GM13976 (cell line): ENCODE results near the gene CCNB1.
"Not testable (repeated sequence)": the region's sequence is repeated elsewhere in the genome, so short reads cannot be mapped to it uniquely, and the experiment has no call there.

Experiments
- DNase-seq: peaks from one replicate; pipeline ENCODE4 v3.0.0; 2012; ENCODE audit warnings: low spot score
- CTCF ChIP-seq: IDR thresholded peaks from 2 replicates; pipeline ENCODE4 v1.5.1; 2012; ENCODE audit warnings: borderline replicate concordance, mild to moderate bottlenecking; ENCODE audit not compliant: insufficient read depth; ENCODE audit errors: extremely low read depth, missing control alignments, control extremely low read depth
- in situ Hi-C: fragments of 300-500 bp; cut with MboI; formaldehyde crosslinking; loops from one replicate; pipeline ENCODE4 v1.12.0; 2022; ENCODE audit warnings: low sequenced_read_pairs, mixed read lengths, inconsistent platforms; ENCODE audit not compliant: unreplicated experiment

The CCNB1 gene

GRCh38 chr5:69219939-69220338 is 53.0 kb downstream of the CCNB1 start:
- no peak for DNase-seq
- TF ChIP-seq CTCF = no peak
- in situ Hi-C loops = no loop called here

- in situ Hi-C loops, DNase-seq: not testable (repeated sequence)
These were observed 53.4 kb downstream of the CCNB1 start for GRCh38 chr5:69220371-69220770.

- DNase-seq, in situ Hi-C loops: not testable (repeated sequence)
These were observed 53.9 kb downstream of the CCNB1 start for GRCh38 chr5:69220833-69221232.

GRCh38 chr5:69224520-69224919 is 57.6 kb downstream of the CCNB1 start:
- in situ Hi-C loops = no loop called here
- DNase-seq = no peak
- no peak for TF ChIP-seq CTCF

DNA sequence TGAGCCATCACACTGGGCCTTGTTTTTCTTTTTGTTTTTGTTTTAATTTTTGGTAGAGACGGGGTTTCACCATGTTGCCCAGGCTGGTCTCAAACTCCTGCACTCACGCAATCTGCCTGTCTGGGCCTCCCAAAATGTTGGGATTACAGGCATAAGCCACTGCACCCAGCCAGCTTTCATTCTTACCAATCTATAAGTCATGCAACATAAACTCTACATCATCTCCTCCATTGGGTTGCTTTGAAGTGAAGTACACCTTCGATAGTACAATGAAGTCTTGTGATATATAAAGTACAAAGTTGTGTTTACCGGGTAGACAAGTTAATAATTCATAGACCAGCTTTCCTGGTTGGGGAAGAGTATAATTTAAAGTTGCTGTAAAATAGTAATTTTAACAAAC is 58.9 kb downstream of the CCNB1 start:
- DNase-seq = no peak
- in situ Hi-C loops = no loop called here

More for the DNA sequence above, 58.9 kb downstream of the CCNB1 start:
- TF ChIP-seq CTCF = no peak
